ENCODE results near the gene KCNV2. TPM values are rescaled to one million over a fixed set of nuclear protein-coding genes. Genes with fewer than 3 reads are reported as not detected.

The KCNV2 gene
- total and polyA plus RNA-seq, 2 experiments from 2014 or later: 0.60 TPM; not detected in 1

DNA sequence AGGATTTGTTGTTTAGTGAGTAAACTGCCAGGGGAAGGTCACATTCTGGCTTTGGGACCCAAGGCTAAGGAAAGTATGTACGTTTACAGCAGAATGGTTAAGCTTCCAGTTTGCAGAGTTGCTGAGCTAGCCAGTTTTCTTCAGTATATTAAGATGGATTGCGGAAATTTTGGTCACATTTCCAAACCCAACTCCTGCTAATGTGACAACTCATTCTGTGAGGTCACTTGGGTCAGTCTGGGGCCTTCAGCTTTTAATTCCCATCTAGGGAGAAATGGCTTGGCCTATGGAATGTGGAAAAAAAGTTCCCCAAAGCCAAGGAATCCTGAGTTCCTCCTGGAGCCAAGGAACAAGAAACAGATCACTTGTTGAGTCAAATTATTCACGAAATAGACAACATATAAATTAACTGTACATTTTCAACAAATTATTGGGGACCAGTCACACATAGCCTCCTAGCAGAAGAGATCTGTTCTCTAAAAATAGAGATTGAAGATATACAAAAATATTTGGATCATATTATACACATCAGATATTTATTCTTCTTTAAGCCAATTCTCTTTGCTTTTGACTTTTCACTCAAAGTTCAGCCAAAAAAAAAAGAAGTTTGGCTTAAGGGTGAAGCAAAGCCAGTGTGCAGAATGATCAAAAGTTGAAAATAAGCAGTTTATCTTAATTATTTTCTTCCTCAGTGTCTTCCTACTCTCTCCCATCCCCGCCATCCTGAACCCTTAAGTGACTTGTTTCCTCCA lies 8.8 kb downstream of the KCNV2 start (continued):
- TF ChIP-seq, protein P1, sequence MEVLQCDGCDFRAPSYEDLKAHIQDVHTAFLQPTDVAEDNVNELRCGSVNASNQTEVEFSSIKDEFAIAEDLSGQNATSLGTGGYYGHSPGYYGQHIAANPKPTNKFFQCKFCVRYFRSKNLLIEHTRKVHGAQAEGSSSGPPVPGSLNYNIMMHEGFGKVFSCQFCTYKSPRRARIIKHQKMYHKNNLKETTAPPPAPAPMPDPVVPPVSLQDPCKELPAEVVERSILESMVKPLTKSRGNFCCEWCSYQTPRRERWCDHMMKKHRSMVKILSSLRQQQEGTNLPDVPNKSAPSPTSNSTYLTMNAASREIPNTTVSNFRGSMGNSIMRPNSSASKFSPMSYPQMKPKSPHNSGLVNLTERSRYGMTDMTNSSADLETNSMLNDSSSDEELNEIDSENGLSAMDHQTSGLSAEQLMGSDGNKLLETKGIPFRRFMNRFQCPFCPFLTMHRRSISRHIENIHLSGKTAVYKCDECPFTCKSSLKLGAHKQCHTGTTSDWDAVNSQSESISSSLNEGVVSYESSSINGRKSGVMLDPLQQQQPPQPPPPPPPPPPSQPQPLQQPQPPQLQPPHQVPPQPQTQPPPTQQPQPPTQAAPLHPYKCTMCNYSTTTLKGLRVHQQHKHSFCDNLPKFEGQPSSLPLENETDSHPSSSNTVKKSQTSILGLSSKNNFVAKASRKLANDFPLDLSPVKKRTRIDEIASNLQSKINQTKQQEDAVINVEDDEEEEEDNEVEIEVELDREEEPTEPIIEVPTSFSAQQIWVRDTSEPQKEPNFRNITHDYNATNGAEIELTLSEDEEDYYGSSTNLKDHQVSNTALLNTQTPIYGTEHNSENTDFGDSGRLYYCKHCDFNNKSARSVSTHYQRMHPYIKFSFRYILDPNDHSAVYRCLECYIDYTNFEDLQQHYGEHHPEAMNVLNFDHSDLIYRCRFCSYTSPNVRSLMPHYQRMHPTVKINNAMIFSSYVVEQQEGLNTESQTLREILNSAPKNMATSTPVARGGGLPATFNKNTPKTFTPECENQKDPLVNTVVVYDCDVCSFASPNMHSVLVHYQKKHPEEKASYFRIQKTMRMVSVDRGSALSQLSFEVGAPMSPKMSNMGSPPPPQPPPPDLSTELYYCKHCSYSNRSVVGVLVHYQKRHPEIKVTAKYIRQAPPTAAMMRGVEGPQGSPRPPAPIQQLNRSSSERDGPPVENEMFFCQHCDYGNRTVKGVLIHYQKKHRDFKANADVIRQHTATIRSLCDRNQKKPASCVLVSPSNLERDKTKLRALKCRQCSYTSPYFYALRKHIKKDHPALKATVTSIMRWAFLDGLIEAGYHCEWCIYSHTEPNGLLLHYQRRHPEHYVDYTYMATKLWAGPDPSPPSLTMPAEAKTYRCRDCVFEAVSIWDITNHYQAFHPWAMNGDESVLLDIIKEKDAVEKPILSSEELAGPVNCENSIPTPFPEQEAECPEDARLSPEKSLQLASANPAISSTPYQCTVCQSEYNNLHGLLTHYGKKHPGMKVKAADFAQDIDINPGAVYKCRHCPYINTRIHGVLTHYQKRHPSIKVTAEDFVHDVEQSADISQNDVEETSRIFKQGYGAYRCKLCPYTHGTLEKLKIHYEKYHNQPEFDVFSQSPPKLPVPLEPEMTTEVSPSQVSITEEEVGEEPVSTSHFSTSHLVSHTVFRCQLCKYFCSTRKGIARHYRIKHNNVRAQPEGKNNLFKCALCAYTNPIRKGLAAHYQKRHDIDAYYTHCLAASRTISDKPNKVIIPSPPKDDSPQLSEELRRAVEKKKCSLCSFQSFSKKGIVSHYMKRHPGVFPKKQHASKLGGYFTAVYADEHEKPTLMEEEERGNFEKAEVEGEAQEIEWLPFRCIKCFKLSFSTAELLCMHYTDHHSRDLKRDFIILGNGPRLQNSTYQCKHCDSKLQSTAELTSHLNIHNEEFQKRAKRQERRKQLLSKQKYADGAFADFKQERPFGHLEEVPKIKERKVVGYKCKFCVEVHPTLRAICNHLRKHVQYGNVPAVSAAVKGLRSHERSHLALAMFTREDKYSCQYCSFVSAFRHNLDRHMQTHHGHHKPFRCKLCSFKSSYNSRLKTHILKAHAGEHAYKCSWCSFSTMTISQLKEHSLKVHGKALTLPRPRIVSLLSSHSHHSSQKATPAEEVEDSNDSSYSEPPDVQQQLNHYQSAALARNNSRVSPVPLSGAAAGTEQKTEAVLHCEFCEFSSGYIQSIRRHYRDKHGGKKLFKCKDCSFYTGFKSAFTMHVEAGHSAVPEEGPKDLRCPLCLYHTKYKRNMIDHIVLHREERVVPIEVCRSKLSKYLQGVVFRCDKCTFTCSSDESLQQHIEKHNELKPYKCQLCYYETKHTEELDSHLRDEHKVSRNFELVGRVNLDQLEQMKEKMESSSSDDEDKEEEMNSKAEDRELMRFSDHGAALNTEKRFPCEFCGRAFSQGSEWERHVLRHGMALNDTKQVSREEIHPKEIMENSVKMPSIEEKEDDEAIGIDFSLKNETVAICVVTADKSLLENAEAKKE (CRISPR knock-in tag; IDR thresholded peaks at IDR 0.05): no peak
- TF ChIP-seq, protein P2, sequence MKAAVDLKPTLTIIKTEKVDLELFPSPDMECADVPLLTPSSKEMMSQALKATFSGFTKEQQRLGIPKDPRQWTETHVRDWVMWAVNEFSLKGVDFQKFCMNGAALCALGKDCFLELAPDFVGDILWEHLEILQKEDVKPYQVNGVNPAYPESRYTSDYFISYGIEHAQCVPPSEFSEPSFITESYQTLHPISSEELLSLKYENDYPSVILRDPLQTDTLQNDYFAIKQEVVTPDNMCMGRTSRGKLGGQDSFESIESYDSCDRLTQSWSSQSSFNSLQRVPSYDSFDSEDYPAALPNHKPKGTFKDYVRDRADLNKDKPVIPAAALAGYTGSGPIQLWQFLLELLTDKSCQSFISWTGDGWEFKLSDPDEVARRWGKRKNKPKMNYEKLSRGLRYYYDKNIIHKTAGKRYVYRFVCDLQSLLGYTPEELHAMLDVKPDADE (IDR thresholded peaks at IDR 0.05): no peak
- TF ChIP-seq CREB1 (CRISPR knock-in tag; IDR thresholded peaks at IDR 0.05; ENCODE audit: low read depth) (no peak), ZNF114 (CRISPR knock-in tag; IDR thresholded peaks at IDR 0.05) (no peak), ZNF331 (CRISPR knock-in tag; IDR thresholded peaks at IDR 0.05; ENCODE audit: low read depth) (no peak), EZH2 (IDR thresholded peaks at IDR 0.05; ENCODE audit: low read depth, unreplicated experiment) (no peak), NANOG (IDR thresholded peaks at IDR 0.05; ENCODE audit: borderline replicate concordance) (no peak), POLR2AphosphoS5 (IDR thresholded peaks at IDR 0.05; ENCODE audit: low read depth) (no peak), EZH2phosphoT487 (IDR thresholded peaks at IDR 0.05; ENCODE audit: unreplicated experiment) (no peak)

Measured in GM23338 (cell line).